Spleen (tissue), 7 donors: ENCODE measurements around the gene NEU3.

Experiments
- POLR2AphosphoS5 ChIP-seq, 3 donors: sonication (generic); formaldehyde crosslinking; IDR thresholded peaks; one replicate each; pipeline ENCODE4 v1.5.1; 2017; ENCODE audit warnings: antibody characterized with exemption in 3 of 3
- TF ChIP-seq, protein P1 (sequence below), 11 experiments: fragments of 200-600 bp in 7 of 11; fragments of 450-650 bp in 4 of 11; sonication (generic) in 4 of 11; IDR thresholded peaks in 8 of 11; conservative IDR thresholded peaks in 3 of 11; 1 replicate in 7 of 11; 2 replicates in 4 of 11; pipeline versions ENCODE4 v1.4.0 to v1.8.0; 2016 to 2021; ENCODE audit warnings: antibody characterized with exemption in 11 of 11, inconsistent platforms in 4 of 11, mild to moderate bottlenecking in 1 of 11
- donor health status: DM: no; HTN: no; CAD: no; lungs with moderate emphysema.
- donor health status: DM: no; HTN: no; CAD: no.
- donor health status: DM: no; HTN: no; CAD: no.

DNA sequence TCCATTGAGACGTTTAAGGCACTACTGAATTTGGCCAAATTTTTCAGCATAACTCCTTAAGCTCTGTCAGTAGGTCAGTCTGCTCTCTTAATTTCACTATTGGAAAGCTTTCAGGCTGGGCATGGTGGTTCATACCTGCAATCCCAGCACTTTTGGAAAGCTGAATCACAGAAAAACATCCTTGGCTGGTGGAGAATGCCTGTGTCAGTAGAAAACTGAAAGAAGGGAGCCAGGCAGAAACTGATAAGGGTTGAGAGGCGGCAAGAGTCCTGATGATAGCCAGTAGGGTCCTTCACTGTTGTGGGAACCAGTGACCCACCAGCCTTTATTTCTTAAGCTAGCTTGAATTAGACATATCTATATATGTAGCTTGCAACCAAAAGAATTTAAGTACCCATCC lies 22.6 kb downstream of the NEU3 start:
- TF ChIP-seq, protein P1, sequence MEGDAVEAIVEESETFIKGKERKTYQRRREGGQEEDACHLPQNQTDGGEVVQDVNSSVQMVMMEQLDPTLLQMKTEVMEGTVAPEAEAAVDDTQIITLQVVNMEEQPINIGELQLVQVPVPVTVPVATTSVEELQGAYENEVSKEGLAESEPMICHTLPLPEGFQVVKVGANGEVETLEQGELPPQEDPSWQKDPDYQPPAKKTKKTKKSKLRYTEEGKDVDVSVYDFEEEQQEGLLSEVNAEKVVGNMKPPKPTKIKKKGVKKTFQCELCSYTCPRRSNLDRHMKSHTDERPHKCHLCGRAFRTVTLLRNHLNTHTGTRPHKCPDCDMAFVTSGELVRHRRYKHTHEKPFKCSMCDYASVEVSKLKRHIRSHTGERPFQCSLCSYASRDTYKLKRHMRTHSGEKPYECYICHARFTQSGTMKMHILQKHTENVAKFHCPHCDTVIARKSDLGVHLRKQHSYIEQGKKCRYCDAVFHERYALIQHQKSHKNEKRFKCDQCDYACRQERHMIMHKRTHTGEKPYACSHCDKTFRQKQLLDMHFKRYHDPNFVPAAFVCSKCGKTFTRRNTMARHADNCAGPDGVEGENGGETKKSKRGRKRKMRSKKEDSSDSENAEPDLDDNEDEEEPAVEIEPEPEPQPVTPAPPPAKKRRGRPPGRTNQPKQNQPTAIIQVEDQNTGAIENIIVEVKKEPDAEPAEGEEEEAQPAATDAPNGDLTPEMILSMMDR (IDR thresholded peaks at IDR 0.05 in 8 of 11, conservative IDR thresholded peaks at IDR 0.05 in 3 of 11) = no peak
- no peak for TF ChIP-seq POLR2AphosphoS5 (IDR thresholded peaks at IDR 0.05)
